GM21576 (cell line): ENCODE data around the gene FAHD1.

Experiments used
- ATAC-seq: cut with Tn5 transposase; IDR thresholded peaks from one replicate; pipeline ENCODE4 v1.9.1; 2021; ENCODE audit warnings: mild to moderate bottlenecking, moderate library complexity; ENCODE audit not compliant: unreplicated experiment

FAHD1 gene

GRCh38 chr16:1878256-1878655 lies 51.2 kb downstream of the FAHD1 start:
- ATAC-seq = no peak
